Measurements from ENCODE around the gene COX6A1. TPM values are rescaled to one million over a fixed set of nuclear protein-coding genes. Genes with fewer than 3 reads are reported as not detected.
A peak's percentile ranks its signal among the peaks of the same experiment; 100 is the strongest.

COX6A1 gene
- total and polyA plus RNA-seq, 2 of the 13 experiments (the other 11 are each of a cell fraction or from before 2014, with no cell fraction given), result 542 to 673 TPM

GRCh38 chr12:120469450-120470149, 31.7 kb downstream of the COX6A1 start, which contains the start of gene SRSF9 (continued):
- TF ChIP-seq, protein P1, sequence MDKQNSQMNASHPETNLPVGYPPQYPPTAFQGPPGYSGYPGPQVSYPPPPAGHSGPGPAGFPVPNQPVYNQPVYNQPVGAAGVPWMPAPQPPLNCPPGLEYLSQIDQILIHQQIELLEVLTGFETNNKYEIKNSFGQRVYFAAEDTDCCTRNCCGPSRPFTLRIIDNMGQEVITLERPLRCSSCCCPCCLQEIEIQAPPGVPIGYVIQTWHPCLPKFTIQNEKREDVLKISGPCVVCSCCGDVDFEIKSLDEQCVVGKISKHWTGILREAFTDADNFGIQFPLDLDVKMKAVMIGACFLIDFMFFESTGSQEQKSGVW (CRISPR knock-in tag; IDR thresholded peaks at IDR 0.05; ENCODE audit: borderline replicate concordance), result no peak
- no peak for TF ChIP-seq ZNF530 (CRISPR knock-in tag; IDR thresholded peaks at IDR 0.05; ENCODE audit: low read depth)
- peak; percentile 46 for TF ChIP-seq ZNF18 (CRISPR knock-in tag; IDR thresholded peaks at IDR 0.05; ENCODE audit: insufficient replicate concordance)
- TF ChIP-seq, protein P2, sequence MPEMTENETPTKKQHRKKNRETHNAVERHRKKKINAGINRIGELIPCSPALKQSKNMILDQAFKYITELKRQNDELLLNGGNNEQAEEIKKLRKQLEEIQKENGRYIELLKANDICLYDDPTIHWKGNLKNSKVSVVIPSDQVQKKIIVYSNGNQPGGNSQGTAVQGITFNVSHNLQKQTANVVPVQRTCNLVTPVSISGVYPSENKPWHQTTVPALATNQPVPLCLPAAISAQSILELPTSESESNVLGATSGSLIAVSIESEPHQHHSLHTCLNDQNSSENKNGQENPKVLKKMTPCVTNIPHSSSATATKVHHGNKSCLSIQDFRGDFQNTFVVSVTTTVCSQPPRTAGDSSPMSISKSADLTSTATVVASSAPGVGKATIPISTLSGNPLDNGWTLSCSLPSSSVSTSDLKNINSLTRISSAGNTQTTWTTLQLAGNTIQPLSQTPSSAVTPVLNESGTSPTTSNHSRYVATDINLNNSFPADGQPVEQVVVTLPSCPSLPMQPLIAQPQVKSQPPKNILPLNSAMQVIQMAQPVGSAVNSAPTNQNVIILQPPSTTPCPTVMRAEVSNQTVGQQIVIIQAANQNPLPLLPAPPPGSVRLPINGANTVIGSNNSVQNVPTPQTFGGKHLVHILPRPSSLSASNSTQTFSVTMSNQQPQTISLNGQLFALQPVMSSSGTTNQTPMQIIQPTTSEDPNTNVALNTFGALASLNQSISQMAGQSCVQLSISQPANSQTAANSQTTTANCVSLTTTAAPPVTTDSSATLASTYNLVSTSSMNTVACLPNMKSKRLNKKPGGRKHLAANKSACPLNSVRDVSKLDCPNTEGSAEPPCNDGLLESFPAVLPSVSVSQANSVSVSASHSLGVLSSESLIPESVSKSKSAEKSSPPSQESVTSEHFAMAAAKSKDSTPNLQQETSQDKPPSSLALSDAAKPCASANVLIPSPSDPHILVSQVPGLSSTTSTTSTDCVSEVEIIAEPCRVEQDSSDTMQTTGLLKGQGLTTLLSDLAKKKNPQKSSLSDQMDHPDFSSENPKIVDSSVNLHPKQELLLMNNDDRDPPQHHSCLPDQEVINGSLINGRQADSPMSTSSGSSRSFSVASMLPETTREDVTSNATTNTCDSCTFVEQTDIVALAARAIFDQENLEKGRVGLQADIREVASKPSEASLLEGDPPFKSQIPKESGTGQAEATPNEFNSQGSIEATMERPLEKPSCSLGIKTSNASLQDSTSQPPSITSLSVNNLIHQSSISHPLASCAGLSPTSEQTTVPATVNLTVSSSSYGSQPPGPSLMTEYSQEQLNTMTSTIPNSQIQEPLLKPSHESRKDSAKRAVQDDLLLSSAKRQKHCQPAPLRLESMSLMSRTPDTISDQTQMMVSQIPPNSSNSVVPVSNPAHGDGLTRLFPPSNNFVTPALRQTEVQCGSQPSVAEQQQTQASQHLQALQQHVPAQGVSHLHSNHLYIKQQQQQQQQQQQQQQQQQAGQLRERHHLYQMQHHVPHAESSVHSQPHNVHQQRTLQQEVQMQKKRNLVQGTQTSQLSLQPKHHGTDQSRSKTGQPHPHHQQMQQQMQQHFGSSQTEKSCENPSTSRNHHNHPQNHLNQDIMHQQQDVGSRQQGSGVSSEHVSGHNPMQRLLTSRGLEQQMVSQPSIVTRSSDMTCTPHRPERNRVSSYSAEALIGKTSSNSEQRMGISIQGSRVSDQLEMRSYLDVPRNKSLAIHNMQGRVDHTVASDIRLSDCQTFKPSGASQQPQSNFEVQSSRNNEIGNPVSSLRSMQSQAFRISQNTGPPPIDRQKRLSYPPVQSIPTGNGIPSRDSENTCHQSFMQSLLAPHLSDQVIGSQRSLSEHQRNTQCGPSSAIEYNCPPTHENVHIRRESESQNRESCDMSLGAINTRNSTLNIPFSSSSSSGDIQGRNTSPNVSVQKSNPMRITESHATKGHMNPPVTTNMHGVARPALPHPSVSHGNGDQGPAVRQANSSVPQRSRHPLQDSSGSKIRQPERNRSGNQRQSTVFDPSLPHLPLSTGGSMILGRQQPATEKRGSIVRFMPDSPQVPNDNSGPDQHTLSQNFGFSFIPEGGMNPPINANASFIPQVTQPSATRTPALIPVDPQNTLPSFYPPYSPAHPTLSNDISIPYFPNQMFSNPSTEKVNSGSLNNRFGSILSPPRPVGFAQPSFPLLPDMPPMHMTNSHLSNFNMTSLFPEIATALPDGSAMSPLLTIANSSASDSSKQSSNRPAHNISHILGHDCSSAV (CRISPR knock-in tag; IDR thresholded peaks at IDR 0.05; ENCODE audit: borderline replicate concordance), result no peak
- TF ChIP-seq GPBP1L1 (CRISPR knock-in tag; IDR thresholded peaks at IDR 0.05), result no peak
- 0 out of 2 replicates have a peak, but pooled peaks have one; percentile 44 for TF ChIP-seq ZNF607 (CRISPR knock-in tag; IDR thresholded peaks at IDR 0.05; ENCODE audit: borderline replicate concordance)
- no peak for TF ChIP-seq ZFP37 (CRISPR knock-in tag; IDR thresholded peaks at IDR 0.05; ENCODE audit: borderline replicate concordance)
- TF ChIP-seq SRSF1 (optimal IDR thresholded peaks at IDR 0.05; ENCODE audit: low read depth, low read length), result no peak
- no peak for TF ChIP-seq TEAD2 (CRISPR knock-in tag; IDR thresholded peaks at IDR 0.05)
- peak; percentile 88 for TF ChIP-seq PHF8 (CRISPR knock-in tag; IDR thresholded peaks at IDR 0.05)
- TF ChIP-seq, protein P3, sequence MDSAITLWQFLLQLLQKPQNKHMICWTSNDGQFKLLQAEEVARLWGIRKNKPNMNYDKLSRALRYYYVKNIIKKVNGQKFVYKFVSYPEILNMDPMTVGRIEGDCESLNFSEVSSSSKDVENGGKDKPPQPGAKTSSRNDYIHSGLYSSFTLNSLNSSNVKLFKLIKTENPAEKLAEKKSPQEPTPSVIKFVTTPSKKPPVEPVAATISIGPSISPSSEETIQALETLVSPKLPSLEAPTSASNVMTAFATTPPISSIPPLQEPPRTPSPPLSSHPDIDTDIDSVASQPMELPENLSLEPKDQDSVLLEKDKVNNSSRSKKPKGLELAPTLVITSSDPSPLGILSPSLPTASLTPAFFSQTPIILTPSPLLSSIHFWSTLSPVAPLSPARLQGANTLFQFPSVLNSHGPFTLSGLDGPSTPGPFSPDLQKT (CRISPR knock-in tag; IDR thresholded peaks at IDR 0.05; ENCODE audit: borderline replicate concordance), result no peak
- no peak for TF ChIP-seq ZNF253 (CRISPR knock-in tag; IDR thresholded peaks at IDR 0.05; ENCODE audit: borderline replicate concordance)

Measured in HepG2 (cell line).